HG03575 (cell line): ENCODE data around the gene NENF.
"Not testable (repeated sequence)": the region's sequence is repeated elsewhere in the genome, so short reads cannot be mapped to it uniquely, and the experiment has no call there.

ENCODE experiments used
- ATAC-seq: cut with Tn5 transposase; IDR thresholded peaks from one replicate; pipeline ENCODE4 v1.9.1; 2021; ENCODE audit not compliant: unreplicated experiment, insufficient number of reproducible peaks, low FRiP score; ENCODE audit errors: extremely low read depth

Gene NENF

DNA sequence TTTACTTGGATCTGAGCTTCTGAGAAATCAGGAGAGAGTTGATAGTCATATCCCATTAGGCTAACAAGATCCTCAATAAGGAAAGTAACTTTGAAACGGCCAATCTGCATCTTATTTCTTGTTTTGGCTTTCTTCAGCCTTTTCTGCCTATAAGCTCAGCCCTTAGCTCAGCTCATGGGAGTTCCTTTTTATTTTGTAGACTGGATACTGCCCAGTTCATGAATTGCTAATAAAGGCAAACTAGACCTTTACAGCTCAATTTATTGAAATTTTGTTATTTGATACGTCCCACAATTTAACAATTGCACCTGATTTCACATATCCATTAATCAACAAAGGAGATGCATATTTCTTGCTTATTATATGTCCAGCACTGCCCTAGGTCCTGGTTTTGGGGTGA is 22.7 kb downstream of the NENF start:
- ATAC-seq: no peak

- ATAC-seq: no peak
These were observed 23.2 kb downstream of the NENF start for GRCh38 chr1:212455803-212456528.

GRCh38 chr1:212457740-212458338 is 25.1 kb downstream of the NENF start:
- ATAC-seq: no peak

- ATAC-seq: no peak
These were observed 26.1 kb downstream of the NENF start for GRCh38 chr1:212458817-212459216.

GRCh38 chr1:212459656-212460055 is 26.9 kb downstream of the NENF start:
- no peak for ATAC-seq

- ATAC-seq: no peak
These were observed 27.7 kb downstream of the NENF start for GRCh38 chr1:212460376-212460775.

DNA sequence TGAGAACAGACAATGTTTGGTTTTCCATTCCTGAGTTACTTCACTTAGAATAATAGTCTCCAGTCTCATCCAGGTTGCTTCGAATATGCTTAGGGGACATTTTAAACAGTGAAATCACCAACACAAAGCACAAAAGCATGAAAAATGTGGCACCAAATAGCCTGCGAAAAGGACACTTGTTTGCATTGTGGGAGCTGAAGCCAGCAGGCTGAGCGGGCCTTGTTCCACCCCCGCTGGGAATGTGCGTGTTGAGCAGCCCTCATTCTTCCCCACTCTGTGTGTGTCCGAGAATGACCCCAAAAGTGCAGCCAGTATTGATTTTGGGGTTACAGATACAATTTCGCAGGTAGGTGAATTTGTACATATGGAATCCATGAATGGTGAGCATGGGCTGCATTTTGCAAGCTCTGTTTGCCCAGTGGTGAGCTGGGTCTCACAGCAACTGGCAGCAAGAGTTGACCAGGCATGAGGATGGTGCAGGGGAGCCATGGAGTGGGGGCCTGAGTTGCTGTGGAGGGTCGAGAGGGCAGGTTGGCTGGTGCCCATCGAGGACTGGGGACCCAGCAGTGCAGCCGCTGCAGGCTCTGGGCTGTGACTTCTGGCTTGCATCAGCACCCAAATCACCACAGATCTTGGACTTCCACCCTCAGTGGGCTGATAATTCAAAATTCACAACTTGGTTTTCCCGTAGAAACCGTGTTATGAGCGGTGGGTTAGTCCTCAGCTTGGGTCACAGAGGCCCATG is 29.4 kb downstream of the NENF start:
- no peak for ATAC-seq

- no peak for ATAC-seq
These were observed 31.0 kb downstream of the NENF start for GRCh38 chr1:212463565-212464285.

DNA sequence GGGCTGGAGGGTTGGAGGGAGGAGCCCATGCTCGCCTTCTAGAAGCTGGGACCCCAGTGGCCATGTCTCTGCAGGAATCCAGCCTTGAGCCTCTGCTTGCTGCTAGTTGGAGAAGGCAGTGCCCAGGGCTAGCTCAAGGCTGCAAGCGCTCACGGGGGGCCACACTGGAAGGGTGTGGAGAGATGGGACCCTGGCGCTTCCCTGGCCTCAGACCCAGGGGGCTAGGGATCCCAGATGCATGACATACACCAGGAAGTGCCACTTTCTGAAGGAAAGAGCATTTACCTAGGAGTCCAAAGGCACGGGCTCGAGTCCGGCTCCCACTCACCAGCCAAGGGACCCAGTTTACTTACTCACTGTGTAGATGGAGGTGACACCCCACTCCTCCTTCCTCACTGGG is 32.6 kb downstream of the NENF start:
- no peak for ATAC-seq

DNA sequence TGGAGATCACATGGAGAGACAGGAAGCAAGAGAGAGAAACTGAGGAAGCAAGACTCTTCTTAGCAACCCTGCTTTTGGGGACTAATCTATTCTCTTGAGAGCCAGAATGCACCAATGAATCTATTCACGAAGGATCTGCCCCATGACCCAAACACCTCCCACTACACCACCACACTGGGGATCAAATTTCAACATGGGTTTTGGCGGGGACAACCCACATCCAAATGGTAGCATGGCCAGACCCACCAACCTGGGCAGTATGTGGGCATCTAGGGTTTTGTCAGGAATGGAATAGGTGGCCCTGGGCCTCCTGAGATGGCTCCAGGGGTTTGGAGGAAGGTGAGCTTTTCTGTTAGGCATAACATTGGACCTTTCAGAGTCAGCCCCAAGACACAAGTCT is 33.7 kb downstream of the NENF start:
- ATAC-seq: no peak

GRCh38 chr1:212466898-212467650 is 34.4 kb downstream of the NENF start:
- ATAC-seq: no peak

GRCh38 chr1:212467843-212468482 is 35.2 kb downstream of the NENF start:
- no peak for ATAC-seq

- no peak for ATAC-seq
These were observed 37.3 kb downstream of the NENF start for GRCh38 chr1:212470059-212470458.

DNA sequence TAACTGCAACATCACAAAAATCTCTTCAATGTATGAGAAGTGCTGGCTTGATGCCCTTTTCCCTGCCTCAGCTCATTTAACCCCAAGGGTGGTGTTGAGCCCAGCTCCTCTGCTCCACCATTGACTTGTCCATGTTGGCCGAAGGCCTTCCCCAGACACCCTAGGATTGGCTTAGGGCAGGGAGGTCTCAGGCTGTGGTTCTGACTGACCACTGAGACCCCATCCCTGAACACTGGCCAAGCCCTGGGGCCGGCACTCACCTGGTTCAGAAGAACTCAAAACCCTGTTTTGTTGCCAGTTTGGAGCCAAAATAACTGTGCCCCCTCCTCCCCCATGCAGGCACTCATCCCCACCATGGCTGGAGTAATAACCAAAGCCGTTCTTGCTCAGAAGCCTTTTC is 38.6 kb downstream of the NENF start:
- ATAC-seq: no peak

GRCh38 chr1:212471891-212472675 is 39.4 kb downstream of the NENF start:
- ATAC-seq: no peak

DNA sequence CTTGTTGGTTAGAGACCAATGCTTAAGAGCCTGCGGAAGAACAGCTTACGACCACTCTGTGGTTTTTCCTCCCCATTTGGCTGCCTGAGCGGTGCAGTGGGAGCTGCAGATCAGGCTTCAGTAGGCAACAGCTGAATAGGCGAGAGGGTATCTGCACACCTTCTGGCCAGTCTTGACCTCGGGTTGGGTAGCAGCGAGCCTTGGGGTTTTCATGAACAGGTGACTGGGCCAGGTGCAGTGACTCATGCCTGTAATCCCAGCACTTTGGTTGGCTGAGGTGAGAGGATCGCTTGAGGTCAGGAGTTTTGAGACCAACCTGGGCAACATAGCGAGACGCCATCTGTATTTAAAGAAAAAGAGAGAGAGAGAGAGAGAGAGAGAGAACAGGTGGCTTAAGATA is 41.0 kb downstream of the NENF start:
- ATAC-seq: no peak

- ATAC-seq: no peak
These were observed 42.4 kb downstream of the NENF start for GRCh38 chr1:212475151-212475550.

- not testable (repeated sequence) for ATAC-seq
These were observed 43.1 kb downstream of the NENF start for GRCh38 chr1:212475831-212476230.
